Stomach (tissue), 4 donors: ENCODE data around the gene ADAM12.

ENCODE experiments used
- POLR2AphosphoS5 ChIP-seq, 3 donors: sonication (generic); formaldehyde crosslinking; IDR thresholded peaks; one replicate each; pipeline ENCODE4 v1.6.1; 2016; ENCODE audit warnings: antibody characterized with exemption in 3 of 3
- TF ChIP-seq, protein P1 (sequence below), 7 experiments: fragments of 450-650 bp in 4 of 7; fragments of 200-600 bp in 3 of 7; sonication (generic) in 3 of 7; IDR thresholded peaks; one replicate each; pipeline ENCODE4 v1.5.1; 2016 to 2019; ENCODE audit warnings: antibody characterized with exemption in 7 of 7, control low read depth in 2 of 7, mild to moderate bottlenecking in 1 of 7

DNA sequence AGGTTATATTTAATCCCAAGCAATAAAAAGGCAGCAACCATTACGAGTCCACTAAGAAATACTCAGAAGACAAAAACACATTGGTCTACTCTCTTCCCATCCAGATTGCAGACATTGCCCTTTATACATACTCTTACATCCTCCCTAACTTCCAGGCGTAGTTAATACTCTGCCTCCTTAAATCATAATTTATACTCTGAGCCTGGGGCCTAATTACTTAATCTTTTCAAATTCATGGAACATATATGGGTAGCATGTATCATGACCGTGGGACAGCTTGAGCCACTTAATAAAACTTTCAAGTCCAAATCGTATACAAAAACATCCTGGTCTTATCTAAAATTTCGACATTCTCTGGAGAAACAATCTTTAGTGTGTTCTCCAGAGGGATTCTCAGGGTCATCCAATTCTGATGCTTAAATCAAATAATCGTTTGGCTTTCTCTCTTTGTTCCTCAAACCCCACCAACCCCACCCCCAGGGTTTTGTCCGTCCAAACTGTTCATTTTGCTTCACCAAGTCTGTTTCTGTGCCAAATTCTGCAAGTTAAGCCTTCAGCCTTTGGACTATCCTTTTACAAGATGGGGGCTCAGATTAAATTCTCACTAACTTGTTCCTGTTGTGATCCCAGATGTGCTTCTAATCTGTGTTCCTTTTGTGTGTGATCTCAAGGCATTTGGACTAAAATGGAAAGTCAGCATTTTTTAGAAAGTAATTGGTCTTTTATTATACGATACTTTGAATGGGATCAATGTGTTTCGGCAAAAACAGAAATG lies 86.4 kb downstream of the ADAM12 start:
- TF ChIP-seq, protein P1, sequence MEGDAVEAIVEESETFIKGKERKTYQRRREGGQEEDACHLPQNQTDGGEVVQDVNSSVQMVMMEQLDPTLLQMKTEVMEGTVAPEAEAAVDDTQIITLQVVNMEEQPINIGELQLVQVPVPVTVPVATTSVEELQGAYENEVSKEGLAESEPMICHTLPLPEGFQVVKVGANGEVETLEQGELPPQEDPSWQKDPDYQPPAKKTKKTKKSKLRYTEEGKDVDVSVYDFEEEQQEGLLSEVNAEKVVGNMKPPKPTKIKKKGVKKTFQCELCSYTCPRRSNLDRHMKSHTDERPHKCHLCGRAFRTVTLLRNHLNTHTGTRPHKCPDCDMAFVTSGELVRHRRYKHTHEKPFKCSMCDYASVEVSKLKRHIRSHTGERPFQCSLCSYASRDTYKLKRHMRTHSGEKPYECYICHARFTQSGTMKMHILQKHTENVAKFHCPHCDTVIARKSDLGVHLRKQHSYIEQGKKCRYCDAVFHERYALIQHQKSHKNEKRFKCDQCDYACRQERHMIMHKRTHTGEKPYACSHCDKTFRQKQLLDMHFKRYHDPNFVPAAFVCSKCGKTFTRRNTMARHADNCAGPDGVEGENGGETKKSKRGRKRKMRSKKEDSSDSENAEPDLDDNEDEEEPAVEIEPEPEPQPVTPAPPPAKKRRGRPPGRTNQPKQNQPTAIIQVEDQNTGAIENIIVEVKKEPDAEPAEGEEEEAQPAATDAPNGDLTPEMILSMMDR (IDR thresholded peaks at IDR 0.05), result no peak
- TF ChIP-seq POLR2AphosphoS5 (IDR thresholded peaks at IDR 0.05), result no peak
